ENCODE results near the gene ZNF850.
A peak's percentile ranks its signal among the peaks of the same experiment; 100 is the strongest.
"Not testable (repeated sequence)": the region's sequence is repeated elsewhere in the genome, so short reads cannot be mapped to it uniquely, and the experiment has no call there.

Gene ZNF850

DNA sequence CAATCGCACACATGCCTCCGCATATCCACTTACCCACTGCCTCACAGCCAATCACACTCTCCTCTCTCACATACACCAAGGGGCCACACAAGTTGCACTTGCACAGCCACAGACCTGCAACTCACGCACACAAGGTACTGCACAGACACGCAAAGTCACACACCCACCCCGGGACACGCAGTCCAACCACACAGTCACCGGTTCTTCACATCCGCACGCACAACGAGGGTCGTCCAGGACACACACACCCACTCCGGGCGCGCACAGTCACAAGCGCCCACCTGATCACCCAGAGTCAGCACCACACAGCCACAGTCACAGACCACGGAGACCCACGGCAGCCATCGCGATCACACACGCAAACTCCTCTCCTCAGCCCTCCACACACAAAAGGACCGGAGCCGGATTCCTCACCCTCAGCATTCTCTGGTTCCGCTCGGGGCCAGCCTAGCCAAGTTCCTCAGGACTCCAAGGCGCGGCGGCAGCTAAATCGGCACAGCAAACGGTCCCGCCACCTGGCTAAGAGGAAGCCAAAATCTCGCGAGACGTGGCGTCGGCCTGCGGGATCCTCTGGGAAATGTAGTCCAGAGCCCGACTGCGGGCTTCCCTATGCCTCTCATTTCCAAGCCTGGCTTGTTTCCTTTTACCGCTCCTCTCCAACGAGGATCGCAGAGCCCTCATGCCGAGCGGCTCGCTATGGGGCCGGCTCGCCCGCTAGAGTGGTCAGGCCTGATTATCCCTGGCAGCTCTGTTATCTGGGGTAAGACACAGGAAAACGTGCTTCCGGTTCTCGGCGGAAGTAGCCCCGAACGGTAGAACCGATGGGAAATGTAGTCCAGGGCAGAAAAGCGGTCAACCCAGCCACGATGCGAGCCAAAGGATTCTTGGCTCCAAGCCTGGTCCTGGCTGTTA, at the start of gene ZNF850:
Gene ZNF850, minus strand, starts transcription at position 497 of the 912 bp plus-strand sequence. CDS start 10,201 bp downstream, outside the sequence.
- DNase-seq: peak; percentile 93

DNA sequence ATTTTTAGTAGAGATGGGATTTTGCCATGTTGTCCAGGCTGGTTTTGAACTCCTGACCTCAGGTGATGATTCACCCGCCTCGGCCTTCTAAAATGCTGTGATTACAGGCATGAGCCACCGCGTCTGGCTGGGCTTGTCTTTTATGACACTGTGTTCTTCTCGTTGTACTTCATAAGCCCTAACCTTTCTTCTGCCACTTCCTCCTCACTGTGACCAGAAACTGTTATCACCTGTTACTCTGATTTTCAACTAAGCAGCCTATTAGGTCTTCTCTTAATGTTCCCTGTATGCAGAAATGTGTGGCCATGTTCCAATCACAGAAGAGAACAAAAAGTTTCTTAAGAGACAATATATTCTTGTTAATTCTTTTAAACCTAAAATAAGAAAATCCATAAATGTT, 49.2 kb upstream of the ZNF850 start:
- no peak for DNase-seq

DNA sequence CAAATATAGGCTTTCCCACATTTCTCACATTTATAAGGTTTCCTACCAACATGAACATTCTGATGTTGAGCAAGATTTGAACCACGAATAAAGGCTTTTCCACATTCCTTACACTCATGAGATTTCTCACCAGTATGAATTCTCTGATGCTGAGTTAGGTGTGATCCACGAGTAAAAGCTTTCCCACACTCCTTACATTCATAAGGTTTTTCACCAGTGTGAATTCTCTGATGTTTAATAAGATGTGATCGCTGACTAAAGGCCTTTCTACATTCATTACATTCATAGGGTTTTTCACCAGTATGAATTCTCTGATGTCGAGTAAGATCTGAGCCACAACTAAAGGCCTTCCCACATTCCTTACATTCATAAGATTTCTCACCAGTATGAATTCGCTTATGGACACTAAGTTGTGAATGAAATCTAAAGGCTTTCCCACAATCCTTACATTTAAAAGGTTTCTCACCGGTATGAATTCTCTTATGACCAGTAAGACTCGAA, 46.6 kb upstream of the ZNF850 start:
- DNase-seq: no peak

DNA sequence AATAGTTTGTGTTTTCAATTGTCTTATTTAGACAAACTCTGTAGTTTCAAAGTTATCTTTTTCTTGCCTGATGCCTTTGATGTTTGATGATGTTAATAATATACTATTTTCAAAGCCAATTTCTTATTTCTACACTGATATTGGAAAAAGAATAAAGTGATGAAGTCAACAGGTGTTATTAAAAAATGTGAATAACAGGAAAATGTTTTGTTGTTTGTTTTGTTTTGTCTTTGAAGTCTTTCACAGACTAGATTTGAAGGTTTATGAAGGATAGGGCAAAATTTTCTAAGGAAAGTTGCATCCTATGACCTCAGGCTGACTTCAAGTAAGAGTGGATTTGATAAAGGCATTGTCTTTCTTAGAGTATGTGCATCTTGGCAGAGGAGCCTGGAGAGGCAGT, 34.4 kb upstream of the ZNF850 start:
- no peak for DNase-seq

DNA sequence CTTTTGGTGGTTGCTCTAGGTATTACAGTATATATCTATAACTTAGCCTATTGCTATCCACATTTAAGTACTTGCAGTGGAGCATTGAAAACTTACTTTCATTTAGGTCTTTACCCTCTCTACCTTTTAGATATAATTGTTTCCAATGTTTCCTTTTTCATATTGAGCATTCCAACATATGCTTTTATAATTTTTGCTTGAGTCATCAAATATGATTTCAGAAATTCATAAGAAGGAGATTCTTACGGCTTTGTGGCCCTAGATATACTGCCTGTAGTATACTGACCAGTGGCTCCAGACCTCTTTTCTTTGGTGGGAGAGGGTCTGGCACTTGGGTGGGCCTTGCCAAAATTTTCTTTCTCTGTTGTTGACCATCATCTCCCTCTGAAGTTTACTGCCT, 32.8 kb upstream of the ZNF850 start:
- no peak for DNase-seq

DNA sequence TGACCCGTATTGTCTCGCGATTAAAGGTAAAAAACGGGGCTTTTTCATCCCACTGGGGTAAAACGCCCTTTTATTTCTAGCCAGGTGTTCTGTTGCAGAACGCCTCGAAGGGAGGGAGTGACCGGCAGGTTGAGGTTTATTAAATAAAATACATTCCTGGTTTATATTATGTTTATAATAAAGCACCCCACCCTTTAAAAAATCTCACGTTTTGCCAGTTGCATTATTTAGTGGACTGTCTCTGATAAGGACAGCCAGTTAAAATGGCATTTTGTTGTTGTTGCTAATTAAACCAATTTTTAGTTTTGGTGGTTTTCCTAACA, 25.1 kb upstream of the ZNF850 start:
- DNase-seq: no peak

DNA sequence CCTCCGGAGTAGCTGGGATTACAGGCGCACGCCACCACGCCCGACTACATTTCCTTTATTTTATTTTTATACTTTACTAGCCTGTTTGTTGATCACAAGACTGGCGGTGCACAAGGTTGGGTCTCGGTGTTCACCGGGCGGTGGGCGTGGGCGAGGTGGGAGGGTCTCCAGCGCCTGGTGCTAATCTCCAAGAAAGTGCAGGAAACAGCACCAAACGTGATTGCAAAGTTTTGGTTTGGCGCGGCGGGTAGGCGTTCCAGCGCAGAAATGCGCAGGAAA, 24.0 kb upstream of the ZNF850 start:
- no peak for DNase-seq

DNA sequence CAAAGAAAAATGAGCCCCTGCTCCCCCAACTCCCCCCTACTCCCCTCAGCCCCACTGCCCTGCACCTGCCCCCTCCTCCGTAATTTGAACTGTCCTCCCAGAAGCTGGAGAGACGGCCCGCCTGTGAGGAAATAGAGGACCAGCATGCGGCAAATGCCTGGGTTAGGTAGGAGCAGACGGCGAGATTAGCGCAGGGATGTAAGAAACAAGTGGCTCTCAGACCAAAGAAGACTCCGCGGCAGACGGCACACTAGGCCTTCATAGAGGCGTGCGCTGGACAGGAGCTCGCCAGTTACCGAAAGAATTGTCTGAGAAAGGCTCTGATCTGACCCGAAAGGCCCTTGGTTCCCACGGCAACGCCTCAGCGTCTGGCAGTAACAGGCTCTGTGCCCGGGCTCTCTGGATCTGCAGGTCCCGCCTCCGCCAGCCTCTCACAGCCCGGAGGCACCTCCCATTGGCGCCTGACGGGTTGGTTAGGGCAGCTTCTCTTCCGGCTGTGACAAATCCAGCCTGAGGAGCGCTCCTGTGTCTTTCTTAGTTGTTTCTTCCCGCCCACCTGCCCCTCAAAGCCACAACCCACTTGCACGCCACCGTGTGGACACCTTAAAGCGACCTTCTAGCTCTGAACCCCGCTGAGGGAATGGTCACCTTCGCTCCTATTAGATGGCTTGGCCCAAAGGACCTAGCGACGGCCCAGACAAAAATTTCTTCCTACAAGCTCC, 19.0 kb upstream of the ZNF850 start:
- not testable (repeated sequence) for DNase-seq

DNA sequence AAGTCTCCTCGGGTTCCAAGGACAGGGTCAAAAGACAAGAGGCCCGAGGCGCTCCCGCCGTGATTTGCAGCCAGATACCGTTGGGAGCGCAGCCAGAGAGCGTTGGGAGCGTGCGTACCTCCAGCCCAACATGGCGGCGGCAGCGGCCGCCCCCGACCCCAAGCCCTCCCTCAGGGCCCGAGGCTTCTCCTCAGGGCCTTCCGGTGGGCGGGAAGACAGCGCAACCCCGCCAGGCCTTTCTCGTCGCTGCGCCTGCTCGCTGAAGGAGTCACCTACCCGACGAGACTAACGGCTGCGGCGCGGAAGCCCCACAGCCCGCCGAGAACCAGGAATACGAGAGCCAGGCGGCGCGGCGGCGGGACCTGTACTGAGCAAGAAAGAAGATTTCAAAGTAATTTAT, 3.2 kb upstream of the ZNF850 start:
- DNase-seq: no peak

DNA sequence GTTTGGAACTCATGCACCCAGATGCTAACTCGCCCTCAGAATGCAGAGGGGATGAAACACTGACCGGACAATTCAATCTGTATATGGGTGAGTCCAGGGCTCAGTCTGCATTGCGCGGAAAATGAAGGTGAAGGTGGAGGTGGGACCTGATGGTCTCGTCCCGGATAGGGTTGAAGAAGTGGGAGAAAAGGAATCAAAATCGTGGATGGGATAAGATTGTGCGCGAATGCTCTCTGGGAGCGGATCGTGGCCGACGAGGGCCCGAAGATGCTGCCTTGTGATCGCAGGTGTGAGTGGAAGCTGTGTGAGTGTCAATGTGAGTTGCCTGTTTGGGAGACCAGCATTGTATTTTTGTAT, 594 bp upstream of the ZNF850 start:
- no peak for DNase-seq

DNA sequence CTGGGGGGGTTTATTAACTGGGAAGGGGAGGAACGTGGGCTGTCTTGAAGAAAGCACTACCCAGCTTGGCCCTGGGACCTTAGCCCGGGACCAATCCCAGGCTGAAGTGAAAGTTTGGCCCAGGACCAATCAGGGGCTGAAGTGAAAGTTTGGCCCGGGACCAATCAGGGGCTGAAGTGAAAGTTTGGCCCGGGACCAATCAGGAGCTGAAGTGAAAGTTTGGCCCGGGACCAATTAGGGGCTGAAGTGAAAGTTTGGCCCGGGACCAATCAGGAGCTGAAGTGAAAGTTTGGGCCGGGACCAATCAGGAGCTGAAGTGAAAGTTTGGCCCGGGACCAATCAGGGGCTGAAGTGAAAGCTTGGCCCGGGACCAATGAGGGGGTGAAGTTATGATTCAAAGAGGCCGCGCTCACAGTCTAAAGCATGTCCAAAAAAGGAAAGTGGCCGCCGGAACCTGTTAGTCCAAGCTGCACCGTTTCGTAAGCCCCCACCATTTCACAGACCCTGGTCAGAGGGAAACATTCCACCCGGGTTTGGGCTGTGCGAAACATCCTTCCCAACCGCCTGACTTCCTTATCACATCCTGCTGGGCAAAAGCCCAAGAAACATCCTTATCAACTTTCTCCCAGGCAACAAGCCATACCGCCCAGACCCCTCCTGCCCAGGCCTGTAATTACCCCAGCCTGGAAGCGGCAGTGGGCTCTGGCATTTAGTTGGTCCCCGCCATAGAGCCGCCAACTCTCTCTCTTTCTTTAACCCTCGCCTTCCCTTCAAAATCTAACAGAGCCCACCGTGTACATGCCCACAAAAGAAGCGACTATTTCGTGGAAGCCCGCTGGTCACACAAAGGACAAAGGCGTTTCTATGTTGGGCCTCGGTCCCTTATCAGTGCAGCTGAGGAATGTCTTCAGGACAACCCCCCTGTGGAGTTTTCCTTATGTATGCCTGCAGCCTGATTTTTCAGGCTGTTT, 1.1 kb downstream of the ZNF850 start:
- DNase-seq: peak; percentile 34

DNA sequence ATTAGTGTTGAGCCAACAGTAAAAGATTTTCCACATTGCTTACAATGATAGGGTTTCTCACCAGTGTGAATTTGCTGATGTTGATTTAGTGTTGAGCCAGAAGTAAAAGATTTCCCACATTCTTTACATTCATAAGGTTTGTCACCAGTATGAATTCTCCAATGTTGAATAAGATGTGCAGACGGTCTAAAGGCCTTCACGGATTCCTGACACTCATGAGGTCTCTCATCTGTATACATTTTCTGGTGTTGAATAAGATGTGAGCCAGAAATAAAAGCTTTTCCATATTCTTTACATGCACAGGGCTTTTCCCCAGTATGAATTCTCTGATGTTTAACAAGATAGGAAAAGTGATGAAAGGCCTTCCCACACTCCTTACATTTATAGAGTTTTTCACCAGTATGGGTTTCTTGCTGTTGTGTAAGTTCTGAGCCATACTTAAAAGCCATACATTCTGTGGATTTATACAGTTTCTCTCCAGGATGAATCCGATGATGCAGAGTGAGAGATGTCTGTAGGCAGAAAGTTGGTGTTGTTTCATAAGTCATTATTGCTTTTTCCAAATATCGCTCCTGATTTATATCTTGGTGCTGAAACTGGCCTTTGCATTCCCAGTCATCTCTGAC, 22.4 kb downstream of the ZNF850 start:
- DNase-seq: no peak

DNA sequence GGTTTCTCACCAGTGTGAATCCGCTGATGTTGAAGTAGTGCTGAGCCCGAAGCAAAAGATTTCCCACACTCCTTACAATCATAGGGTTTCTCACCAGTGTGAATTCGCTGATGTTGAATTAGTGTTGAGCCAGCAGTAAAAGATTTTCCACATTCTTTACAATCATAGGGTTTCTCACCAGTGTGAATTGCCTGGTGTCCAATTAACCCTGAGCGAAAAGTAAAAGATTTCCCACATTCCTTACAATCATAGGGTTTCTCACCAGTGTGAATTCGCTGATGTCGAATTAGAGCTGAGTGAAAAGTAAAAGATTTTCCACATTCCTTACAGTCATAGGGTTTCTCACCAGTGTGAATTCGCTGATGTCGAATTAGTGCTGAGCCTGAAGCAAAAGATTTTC, 23.0 kb downstream of the ZNF850 start:
- DNase-seq: not testable (repeated sequence)

DNA sequence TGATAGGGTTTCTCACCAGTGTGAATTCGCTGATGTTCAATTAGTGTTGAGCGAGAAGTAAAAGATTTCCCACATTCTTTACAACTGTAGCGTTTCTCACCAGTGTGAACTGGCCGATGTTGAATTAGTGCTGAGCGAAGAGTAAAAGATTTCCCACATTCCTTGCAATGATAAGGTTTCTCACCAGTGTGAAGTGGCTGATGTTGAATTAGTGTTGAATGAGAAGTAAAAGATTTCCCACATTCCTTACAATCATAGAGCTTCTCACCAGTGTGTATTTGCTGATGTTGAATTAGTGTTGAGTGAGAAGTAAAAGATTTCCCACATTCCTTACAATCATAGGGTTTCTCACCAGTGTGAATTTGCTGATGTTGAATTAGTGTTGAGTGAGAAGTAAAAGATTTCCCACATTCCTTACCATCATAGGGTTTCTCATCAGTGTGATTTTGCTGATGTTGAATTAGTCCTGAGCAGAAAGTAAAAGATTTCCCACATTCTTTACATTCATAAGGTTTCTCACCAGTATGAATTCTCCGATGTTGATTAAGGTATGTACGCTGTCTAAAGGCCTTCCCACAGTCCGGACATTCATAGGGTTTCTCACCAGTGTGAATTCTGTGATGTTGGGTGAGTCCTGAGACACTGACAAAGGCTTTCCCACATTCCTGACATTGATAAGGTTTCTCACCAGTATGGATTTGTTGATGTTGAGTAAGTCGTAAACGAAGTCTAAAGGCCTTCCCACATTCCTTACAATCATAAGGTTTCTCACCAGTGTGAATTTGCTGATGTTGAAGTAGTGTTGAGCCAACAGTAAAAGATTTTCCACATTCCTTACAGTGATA, 24.0 kb downstream of the ZNF850 start:
- DNase-seq: no peak

DNA sequence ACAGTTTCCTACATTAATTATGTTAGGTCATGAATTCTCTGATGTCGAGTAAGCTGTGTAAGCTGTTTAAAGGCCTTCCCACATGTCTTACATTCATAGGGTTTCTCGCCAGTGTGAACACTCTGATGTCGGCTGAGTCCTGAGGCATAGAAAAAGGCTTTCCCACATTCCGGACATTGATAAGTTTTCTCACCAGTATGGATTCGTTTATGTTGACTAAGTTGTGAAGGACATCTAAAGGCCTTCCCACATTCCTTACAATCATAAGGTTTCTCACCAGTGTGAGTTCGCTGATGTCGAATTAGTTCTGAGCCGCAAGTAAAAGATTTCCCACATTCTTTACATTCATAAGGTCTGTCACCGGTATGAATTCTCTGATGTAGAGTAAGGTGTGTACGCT, 24.9 kb downstream of the ZNF850 start:
- no peak for DNase-seq

DNA sequence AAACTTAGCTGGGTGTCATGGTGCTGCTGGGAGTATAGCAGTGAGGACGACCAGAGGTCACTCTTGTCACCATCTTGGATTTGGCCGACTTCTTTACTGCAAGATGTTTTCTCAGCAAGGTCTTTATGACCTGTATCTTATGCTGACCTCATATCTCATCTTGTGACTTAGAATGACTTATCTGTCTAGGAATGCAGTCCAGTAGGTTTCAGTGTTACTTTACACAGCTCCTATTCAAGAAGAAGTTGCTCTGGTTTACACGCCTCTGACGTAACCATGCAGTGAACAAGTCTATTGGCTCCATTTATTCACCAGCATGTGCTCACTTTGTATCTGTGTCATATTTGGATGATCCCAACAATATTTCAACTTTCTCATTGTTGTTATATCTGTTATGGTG, 26.7 kb downstream of the ZNF850 start:
- DNase-seq: no peak

DNA sequence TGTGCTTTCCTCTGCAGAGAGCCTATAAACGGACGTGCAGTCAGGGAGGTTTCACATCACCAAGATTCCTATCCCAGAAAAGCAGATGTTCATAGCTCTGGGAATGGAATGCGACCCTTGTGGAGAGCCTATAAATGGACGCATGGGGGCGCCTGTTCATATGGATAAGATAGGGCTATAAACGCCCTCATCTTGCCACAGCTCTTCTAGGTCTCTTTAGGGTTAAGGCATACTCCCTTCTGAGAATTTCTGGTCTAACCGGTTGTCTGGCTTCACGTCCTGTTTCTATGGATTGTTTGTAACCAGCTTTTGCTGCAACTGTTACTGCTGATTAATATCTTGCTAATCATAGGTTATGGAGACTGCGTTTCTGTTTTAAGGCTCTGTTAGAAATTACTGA, 36.4 kb downstream of the ZNF850 start:
- DNase-seq: not testable (repeated sequence)

DNA sequence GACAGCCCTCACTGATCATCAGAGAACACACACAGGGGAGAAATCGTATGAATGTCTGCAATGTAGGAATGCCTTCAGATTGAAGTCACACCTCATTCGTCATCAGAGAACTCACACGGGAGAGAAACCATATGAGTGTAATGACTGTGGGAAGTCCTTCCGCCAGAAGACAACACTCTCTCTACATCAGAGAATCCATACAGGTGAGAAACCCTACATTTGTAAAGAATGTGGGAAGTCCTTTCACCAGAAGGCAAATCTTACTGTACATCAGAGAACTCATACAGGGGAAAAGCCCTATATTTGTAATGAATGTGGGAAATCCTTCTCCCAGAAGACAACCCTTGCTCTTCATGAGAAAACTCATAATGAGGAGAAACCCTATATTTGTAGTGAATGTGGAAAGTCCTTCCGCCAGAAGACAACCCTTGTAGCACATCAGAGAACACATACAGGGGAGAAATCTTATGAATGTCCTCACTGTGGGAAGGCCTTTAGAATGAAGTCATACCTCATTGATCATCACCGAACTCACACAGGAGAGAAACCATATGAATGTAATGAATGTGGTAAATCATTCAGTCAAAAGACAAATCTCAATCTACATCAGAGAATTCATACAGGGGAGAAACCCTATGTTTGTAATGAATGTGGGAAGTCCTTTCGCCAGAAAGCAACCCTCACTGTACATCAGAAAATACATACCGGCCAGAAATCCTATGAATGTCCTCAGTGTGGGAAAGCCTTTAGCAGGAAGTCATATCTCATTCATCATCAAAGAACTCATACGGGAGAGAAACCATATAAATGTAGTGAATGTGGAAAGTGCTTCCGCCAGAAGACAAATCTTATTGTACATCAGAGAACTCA, 52.7 kb downstream of the ZNF850 start:
- DNase-seq: no peak

DNA sequence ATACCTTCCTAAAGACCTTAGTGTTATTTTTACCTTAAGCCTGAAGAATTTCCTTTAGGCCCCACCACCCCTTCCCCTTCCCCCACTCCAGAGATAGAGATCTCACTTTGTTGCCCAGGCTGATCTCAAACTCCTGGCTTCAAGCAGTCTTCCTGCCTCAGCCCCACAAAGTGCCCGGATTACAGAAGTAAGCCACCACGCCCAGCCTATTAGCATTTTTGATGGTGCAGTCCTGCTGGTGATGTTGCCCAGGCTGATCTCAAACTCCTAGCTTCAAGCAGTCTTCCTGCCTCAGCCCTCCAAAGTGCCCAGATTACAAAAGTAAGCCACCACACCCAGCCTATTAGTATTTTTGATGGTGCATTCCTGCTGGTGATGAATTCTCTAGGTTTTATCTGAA, 63.2 kb downstream of the ZNF850 start:
- no peak for DNase-seq

DNA sequence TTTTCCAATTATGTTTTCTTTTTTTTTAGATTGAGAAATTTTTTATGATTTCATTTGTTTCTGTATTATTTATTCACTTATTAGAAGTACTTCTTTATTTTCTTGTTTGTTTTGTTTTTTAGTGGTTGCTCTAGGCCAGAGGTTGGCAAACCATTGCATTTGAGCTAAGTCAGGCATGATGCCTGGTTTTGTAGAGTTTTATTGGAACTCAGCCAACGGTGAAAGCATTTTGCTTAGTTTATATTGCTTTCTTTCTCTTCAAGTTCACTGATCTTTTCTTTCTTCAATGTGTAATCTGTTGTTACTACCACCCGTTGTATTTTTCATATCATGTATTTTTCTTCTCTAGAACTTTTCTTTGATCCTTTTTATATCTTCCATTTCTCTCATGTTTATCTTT, 65.5 kb downstream of the ZNF850 start:
- no peak for DNase-seq

DNA sequence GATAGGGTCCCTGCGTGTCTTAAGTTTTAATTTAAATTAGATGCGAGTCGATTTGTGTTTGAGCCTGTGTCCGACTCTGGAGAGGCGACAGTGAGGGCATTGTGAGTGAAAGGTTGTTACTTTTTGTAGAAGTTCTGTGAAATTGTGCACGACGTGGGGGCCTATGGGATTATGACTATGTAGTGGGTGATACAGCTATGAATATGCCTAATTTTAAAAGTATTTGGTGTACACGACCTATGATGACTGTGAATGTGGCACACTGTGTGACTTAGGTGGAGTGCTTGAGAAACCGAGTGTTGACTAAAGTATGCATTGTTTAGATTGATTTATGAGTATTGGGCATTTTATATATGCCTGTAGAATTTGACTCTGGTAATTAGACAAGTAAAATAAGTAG, 84.5 kb downstream of the ZNF850 start:
- no peak for DNase-seq

Measured in NCI-H446 treated with DMSO at 0.1 percent for 48 hours (cell line).